HG02588 (cell line): Measurements from ENCODE around the gene CHST1.

ENCODE experiments used
- ATAC-seq: cut with Tn5 transposase; IDR thresholded peaks from one replicate; pipeline ENCODE4 v1.9.1; 2021; ENCODE audit warnings: mild to moderate bottlenecking, moderate library complexity; ENCODE audit not compliant: unreplicated experiment

CHST1 gene

DNA sequence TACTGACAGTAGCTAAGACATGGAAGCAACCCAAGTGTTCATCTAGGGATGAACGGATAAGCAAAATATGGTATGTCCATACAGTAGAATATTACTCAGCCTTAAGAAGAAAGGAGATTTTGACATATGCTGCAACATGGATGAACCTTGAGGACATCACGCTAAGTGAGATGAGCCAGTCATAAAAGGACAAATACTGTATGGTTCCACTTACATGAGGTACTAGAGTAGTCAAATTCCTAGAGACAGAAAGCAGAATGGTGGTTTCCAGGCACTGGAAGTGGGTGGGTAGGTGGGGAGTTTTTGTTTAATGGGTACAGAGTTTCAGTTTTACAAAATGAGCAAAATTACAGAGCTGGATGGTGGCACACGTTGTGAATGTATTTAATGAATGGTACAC lies 18.1 kb downstream of the CHST1 start:
- ATAC-seq, result no peak

DNA sequence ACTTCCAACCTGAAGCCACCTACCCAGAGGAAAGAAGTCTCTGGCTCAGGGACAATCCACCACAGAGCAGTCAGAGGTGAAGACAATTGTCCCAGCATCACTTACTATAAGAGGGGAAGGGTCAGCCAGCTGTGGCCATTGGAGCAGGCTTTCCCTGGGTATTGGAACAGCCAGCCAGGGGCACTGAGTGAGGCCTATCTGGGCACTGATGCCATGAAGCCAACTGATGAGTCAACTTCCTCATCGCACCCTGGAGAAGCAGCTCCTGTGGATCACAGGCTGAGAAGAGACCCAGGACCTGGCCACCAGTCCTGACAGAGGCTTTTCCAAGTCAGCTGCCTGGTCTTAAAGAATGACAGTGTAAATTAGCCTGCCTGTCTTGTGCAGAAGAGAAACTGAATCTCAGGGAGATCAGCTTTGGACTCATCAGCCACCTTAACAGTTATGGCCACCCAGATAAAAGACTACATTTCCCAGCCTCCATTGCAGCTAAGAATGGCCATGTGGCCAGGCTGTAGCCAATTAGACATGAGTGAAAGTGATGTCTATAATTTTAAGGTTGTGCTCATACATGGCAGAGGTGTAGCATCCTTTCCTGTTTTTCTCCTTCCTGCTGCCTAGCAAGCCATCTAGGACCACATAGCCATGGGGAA lies 19.0 kb downstream of the CHST1 start:
- ATAC-seq, result no peak

DNA sequence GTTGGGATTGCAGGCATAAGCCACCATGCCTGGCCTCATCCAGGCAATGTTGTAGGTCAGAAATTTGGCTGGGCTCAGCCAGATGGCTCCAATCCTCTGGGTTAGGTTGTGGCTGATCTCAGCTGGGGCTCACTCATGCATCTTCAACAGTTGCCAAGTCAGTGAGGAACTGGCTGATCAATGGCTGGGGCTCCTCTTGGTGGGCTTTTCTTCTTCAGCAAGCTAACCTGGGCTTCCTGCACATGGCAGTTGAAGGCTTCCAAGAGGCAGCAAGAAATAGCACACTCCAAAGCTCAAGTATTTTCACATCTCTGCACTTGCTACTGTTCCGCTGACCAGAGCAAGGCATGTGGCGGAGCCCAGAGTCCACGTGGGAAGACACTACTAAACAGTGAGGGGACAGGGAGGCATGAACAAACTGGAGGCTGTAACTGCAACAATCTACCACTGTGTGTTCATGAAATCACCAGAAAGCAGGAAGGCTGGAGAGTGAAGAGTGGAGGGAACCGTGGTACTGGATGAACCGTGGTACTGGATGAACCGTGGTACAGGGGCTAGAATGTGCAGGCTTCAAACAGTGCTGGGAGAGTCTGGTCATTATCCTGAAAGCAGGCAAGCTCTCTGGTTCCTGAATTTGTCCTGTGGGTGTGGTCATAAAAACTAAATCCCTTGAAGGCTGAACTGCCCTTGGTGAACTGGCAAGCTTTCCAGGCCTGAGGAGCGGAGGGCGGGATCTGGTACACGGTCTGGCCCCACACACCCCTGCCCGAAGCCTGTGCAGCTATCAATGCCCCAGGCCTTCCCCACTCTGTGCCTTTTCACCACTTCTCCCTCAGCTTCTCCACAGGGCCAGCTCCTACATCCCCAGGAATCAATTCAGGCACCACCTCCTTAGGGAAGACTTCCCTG lies 20.2 kb downstream of the CHST1 start:
- no peak for ATAC-seq

DNA sequence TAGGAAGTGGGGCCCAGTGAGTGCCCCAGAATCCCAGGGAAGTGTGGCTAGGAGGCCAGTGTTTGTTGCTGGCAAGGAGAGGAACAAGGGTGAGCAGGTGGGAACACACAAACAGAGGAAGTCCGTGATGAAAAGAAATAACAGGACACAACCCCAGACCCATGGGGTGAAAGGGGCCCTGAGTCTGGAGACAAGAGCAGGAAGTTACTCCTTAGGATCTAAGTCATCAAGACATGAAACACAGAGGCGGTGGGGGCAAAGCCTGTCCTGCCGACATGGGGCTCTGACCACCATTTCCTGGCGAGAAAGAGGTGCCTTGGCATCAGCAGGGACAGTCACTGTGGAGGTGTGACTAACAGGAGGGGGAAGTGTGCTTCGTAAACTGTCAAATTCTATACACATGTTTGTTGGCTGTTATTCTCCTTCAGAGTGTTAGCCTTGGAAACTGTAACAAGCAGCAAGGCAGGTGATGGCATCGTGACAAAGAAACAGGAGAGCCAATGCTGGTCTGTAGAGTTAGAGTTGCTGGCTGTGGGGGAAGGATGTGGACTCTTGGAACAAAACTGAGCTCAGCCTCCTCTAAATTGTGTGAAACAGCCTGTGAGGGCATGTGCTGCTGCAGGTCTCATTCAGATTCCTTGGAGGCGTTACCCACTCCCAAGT lies 21.7 kb downstream of the CHST1 start:
- no peak for ATAC-seq

DNA sequence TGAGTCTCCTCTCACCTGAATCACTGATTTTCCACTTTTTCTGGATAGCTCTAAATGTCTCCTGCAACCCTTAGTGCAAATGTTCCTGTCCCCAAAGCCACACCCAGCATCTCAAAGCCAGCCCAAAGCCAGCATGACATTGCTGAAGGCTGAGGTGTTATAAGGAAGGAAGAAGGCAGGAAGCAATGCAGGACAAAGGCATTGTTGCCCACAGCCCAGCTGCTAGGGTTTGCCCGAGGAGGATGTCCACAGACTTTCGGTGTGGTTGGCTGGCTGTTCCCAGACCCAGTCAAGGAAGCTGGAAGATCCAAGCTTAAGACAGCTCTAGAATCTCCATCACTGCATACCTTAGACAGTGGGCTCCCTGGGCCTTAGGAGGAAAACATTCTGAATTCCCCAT lies 23.5 kb downstream of the CHST1 start:
- no peak for ATAC-seq

DNA sequence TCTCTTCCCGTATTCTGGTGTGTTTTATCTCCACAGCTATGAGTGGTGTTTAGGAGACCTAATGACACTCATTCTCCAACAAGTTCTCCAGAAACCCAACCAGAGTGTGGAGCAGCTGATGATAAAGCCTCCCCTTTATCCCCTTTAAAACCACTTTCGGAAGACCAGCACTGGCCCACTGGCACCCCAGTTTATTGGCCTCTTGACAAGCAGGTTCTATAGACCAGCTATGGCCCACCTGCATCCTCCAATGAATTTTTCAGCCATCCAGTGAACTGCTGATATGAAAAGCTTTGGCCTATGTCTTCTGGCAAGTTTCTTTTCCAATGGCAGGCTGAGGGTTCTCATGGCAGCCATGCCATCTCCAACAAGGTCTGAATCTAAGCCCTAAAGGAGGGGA lies 27.4 kb downstream of the CHST1 start:
- no peak for ATAC-seq

DNA sequence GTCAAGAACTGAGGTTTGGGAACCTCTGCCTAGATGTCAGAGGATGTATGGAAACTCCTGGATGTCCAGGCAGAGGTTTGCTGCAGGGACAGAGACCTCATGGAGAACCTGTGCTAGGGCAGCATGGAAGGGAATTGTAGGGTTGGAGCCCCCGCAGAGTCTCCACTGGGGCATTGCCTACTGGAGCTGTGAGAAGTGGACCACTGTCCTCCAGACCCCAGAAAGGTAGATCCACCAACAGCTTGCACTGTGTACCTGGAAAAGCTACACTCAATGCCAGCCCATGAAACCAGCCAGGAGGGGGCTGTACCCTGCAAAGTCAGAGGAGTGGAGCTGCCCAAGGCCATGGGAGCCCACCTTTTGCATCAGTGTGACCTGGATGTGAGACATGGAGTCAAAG lies 29.5 kb downstream of the CHST1 start:
- no peak for ATAC-seq

DNA sequence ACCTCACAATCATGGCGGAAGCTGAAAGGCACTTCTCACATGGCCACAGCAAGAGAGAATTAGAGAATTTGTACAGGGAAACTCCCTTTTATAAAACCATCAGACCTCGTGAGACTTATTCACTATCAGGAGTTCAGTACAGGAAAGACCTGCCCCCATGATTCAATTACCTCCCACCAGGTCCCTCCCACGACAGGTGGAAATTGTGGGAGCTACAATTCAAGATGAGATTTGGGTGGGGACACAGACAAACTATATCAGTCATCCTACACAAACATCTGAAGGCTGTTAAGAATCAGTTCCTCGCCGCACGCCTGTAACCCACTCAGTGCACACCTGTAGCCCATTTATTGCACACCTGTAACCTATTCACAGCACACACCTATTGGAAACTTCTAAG lies 39.8 kb downstream of the CHST1 start:
- no peak for ATAC-seq

DNA sequence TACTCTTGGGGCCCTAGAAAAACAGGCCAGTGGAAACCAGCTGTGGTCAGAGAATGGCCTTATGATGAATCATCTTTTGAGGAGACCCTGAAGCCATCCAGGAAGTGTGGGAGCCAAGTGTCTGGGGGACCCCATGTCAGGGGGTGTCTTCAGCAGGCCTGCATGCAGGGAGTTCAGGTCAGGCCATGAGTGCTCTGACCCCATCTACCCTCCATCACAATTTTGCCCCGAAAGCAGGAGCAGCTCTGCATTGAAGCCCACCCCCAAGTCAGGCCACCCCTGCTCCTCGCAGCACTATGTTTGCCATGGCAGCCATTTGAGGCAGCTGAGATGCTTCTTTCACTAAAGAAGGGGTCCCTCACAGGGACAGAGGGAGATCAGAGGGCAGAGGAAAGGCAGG lies 41.3 kb downstream of the CHST1 start:
- ATAC-seq, result no peak

DNA sequence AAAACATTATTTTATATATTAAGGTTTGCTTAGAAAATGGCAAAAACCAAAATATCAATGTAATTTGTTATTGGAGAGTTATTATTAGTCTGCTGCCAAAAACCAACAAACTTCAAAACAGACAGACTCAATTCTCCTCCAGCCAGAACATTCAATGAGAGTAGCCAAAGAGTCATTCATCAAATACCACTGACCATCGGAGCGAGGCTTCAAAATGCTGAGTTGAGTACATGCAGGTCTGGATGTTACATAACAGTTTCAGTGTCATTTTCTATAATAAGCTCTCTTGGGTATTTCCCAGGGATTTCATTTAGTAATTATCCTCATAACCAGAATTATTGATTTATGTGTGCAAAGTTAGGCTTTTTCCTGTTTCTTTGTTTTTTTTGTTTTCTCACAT lies 42.6 kb downstream of the CHST1 start:
- ATAC-seq, result no peak

DNA sequence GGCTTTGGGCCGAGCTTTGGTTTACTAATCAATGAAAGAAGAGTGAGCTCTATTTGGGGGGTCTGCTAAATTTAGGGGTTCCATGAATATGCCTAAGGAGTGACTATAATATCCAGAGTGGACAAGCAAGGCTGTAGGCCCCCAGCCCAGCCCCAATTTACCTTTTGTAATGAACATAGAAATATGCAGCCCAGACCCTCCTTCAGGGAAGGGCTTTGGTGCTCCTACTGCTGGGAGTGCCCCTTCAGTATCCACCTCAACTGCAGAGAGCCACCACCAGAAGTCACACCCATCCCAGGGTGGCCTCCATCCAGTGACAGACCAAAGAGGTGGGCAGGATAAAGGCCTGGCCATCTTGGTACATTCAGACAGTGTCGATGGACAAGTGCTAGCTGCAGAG lies 43.1 kb downstream of the CHST1 start:
- ATAC-seq, result no peak

DNA sequence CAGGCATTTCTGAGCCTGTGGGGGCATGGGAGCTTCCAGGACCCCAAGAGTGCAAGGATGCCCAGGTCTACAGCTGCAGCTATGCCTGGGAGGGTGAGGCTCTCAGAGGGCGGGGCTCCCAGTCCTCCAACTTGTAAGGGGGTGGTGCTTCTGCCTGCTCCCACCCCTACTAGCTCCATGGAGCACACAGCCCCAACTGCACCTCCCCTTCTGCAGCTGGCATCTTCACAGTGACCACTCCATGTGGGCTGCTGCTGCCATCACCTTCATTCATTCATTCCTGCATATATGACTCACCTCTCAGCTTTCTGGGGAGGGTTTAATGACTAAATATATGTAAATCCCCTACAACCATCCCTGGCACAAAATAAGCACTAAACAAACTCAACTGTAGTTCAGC lies 43.8 kb downstream of the CHST1 start:
- ATAC-seq, result no peak

DNA sequence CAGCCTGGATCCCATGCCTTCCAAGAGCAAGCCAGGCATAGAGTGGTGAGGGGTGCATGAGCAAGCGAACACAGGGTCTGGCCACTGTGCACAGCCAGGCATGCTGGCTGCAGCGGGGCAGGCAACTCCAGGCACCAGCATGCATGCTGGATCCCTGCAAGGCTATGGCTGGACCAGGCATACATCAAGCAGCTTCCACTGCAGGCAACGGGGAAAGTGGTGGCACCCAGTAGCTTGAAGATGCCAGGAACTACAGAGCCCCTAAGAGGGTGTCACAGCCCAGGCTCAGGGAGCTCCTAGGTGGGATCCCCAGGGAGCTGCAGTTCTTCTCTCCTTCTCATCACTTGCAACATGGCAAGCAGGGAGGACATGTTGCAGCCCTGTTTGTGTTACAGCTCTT lies 45.2 kb downstream of the CHST1 start:
- no peak for ATAC-seq

DNA sequence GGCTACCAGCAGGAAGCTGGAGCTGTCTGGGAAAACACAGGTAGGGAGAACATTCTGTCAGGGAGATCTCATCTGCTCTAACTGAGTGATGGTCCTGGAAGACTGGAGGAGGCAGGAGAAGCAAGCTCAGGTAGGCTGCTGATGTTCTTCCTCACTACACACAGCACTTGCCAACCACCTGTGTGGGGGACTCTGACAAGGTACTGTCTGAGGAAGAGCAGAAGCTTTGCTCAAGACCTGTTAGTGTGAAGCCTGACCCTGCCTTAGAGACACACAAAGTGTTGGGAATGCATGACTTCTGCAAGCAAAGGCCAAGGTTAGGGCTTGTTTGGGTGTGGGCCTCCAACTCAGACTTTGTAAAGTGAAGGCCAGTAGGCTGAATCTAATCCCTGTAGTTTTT lies 46.5 kb downstream of the CHST1 start:
- no peak for ATAC-seq

DNA sequence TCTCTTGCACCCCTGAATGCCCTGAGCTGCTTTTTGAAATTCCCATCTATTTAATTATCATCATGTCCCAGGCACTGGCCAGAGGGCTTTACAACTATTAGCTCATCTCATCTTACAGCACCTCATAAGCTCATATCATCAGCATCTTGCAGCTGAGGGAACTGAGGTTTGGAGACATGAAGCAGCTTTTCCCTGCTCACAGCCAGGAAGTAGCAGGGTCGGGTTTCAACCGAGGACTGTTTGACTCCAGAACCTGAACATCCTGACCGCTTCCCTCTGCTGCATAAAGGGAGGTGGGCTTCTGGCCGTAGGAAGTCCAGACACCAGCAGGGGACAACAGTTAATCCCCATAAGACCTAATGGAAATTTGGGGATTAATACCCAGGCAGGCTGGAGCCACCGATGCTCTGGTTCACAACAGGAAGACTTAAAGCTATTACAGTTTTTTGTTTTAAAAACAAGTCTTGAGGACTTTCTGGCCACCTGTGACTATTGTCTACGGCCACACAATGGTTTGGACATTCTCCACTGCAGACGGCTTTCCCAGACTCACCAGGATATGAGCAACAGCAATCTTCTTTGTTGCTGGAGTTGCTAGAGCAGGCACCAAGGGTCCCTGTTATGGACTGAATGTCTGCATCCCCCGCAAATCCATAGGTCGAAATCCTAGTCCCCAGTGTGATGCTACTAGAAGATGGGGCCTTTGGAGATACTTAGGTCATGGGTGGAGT lies 47.4 kb downstream of the CHST1 start:
- ATAC-seq, result no peak

DNA sequence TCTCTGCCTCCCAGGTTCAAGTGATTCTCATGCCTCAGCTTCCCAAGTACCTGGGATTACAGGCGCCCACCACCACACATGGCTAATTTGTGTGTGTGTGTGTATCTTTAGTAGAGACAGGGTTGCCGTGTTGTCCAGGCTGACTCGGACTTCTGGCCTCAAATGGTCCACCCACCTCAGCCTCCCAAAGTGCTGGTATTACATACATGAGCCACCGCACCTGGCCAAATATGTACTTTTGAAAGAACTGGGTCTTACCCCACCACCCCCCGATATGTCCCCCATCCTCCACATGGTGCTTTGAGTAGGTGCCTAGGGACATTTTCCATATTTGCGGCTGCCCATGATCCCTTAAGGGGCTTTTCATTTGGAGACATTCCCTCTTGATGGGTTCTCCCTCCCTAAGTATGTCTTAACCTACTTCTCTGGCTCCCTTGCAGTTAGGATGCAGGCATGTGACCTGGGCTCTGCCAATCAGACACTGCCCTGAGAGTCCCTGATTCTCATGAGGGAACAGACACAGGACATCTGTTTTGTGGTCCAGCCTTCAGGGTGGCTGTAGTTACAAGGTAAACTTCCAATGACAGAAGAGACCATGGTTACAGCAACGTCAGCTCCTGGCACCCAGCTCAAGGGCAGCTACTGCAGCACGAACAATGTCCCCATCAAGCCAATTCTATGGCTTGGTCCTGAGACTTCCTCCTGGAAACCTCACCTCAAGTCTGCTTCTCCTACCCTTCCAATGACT lies 48.4 kb downstream of the CHST1 start:
- ATAC-seq, result no peak

DNA sequence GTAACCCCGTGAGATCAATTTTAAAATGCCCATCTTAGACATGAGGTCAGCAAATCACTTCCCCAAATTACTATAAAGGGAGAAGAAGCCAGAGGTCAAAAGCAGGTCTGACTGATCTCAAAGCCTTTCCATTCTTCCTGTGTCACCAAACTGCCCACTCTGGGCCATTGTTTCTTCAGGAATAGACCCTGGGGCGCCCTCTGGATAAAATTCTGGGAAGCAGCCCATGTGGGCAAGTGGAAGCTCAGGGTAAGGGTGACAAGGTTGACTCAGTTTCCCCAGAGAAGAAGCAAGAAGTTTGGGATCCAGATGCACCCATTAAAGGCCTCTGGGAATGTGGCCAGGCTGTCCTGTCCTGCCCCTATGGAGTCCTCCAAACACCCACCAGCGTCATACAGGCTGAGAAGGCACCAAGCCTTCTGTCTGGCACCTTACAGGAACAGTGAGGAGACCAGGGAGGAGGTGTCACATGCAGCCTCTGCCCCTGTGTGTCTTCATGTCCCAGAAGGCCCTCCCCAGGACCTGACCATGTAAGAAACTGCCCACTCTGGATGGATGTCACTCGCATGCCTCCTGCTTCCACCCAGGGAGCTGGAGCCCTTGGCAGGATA lies 50.1 kb downstream of the CHST1 start:
- ATAC-seq, result no peak

DNA sequence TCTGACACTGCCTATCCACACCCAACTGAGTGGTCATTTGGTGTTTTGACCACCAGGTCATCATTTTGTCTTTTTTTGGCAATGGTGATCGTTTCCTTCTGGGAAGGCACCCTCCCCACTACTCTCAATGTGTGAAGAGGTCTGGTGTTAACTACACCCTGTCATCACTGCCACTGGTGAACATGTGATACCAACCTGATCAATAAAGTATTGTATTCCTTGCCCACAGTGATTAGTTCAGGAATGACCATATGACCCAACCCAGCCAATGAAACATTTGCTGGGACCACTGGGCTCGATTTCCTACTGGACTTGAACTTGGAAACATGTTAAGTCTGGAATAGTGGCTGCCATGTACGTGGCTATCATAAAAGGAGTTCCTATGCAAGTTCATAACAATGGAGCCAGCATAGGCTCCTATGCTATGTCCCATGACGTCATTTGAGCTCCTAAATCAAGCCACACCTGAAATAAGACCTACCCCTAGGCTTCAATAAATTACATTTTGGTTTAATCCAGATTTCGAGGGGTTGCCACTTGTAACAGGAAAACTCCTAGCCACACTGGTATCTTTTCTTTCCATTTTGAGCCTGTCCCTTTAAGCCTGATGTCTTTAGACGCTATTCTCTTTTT lies 51.1 kb downstream of the CHST1 start:
- ATAC-seq, result no peak

DNA sequence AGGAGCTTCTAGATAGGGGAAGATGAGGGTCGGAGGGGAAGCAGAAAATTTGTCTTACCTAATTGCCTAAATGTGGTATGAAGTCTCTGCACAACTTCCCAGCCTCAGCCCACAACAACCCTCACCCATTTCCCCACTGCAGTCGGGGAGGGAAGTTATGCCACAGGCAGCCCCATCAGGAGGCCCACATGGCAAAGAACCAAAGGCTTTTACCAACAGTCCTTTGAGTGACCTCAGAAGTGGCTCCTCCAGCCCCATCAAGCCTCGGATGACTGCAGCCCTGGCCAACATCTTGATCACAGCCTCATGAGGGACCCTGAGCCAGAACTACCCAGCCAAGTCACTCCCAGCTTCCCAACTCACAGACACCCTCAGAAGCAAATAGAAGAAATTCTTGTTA lies 54.8 kb downstream of the CHST1 start:
- ATAC-seq, result no peak

DNA sequence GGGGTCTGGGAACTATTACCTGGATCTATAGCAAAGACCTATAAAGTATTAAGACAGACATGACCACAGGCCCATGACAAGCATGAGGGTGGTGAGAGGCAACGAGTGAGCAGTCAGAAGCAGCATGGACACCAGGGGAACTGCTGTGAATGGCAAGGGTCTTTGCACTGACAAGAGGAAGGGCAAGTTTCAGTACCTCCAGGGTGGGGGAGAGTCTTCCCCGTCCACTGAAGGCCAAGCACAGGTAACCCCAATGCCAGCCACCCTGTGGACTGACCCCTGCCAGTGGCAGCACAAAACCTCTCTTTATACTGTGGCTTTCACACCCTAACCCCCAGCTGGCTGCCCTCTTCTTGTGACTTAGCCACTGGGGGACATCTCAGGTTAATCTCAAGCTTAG lies 55.5 kb downstream of the CHST1 start:
- ATAC-seq, result no peak
